AG04449 (cell line): ENCODE results near the gene PPP2R3B.
"Not testable (repeated sequence)": the region's sequence is repeated elsewhere in the genome, so short reads cannot be mapped to it uniquely, and the experiment has no call there.

Experiments
- CTCF ChIA-PET: fragments of 350-600 bp; formaldehyde crosslinking; extraction: SDS; loops from one replicate; lab custom pipeline; 2021; ENCODE audit warnings: antibody characterized with exemption; lab: Yijun Ruan, JAX
- POLR2A ChIA-PET: fragments of 400-600, 350-600 bp; formaldehyde crosslinking; extraction: SDS; loops from one replicate; lab custom pipeline; 2020; ENCODE audit warnings: antibody characterized with exemption, inconsistent platforms; lab: Yijun Ruan, JAX
- DNase-seq: peaks from one replicate; pipeline ENCODE4 v3.0.0-alpha.2; 2010; ENCODE audit warnings: low read depth, low spot score
- H3K4me3 ChIP-seq: 2 replicates; pipeline ENCODE4 v1.5.1; 2011; ENCODE audit warnings: low read depth, mild to moderate bottlenecking, control low read depth, low read length
- CTCF ChIP-seq: IDR thresholded peaks from one replicate; pipeline ENCODE4 v1.5.1; 2011; ENCODE audit warnings: mild to moderate bottlenecking, moderate library complexity, low read length, control low read depth, inconsistent platforms; ENCODE audit not compliant: insufficient read depth; ENCODE audit errors: missing control alignments

PPP2R3B gene

DNA sequence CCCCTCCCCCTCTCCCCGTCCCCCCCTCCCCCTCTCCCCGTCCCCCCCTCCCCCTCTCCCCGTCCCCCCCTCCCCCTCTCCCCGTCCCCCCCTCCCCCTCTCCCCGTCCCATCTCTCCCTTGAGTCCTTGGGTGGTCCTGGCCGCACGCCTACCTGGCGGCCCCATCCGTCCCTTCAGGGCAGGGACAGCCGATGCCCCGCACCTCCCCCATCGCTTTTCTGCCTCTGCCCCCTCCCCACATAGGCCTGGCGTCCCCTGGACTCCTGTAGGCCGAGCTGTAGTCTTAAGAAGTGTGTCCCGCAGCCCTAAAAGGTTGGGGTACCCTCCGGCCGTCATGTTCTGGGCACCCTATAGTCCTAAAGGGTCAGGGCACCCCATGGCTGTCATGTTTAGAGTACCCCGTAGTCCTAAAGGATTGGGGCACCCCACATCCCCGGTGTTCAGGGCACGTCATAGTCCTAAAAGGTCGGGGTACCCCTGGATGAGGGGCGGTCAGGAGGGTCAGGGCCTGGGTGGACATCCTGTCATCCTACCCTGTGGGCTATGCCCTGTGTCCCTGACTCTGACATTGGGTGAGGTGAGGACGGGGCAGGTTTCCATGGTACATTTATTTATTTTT is 57.3 kb downstream of the PPP2R3B start:
- no peak for TF ChIP-seq CTCF
- ChIA-PET POLR2A (no interaction called here), CTCF (no interaction called here)
- no peak overlapping the region for H3K4me3 ChIP-seq
- no peak for DNase-seq

DNA sequence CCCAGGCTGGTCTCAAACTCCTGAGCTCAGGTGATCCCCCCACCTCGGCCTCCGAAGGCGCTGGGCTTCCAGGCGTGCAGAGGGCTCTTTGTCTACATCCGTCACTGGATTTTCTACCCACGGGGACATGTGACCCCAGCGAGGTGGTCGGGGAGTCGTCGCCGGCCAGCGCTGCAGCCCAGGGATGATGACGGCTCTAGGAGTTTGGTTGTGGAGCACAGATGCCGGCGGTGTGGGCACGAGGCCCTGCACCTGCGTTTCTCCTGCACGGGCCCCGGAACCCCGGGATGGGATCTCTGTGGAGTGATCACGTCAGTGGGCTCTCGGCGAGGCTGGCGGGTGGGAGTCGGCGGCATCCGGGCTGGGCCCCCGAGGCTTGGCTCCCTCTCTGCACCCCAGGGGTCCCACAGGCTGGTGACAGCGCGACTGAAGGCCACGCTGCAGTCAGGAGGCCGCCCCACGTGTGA is 59.0 kb downstream of the PPP2R3B start:
- CTCF ChIA-PET = no interaction called here
- POLR2A ChIA-PET = no interaction called here
- DNase-seq = no peak
- H3K4me3 ChIP-seq = no peak overlapping the region
- no peak for TF ChIP-seq CTCF

- POLR2A ChIA-PET, DNase-seq, CTCF ChIA-PET, H3K4me3 ChIP-seq: not testable (repeated sequence)
- peak; percentile 10 for TF ChIP-seq CTCF
Observed at GRCh38 chrX:324664-325063, 62.0 kb downstream of the PPP2R3B start.

- H3K4me3 ChIP-seq = no peak overlapping the region
- ChIA-PET POLR2A (no interaction called here), CTCF (no interaction called here)
- peak; percentile 35 for TF ChIP-seq CTCF
- peak; percentile 17 for DNase-seq
Observed at GRCh38 chrX:323721-324628, 62.7 kb downstream of the PPP2R3B start.

GRCh38 chrX:320126-320783 is 66.5 kb downstream of the PPP2R3B start:
- CTCF ChIA-PET = no interaction called here
- POLR2A ChIA-PET = no interaction called here
- TF ChIP-seq CTCF = no peak
- peak overlapping the region; percentile 88 for H3K4me3 ChIP-seq
- no peak for DNase-seq
